Erythroblast (primary cell): ENCODE data around the gene SLC36A3.

ENCODE experiments used
- GATA1 ChIP-seq: IDR thresholded peaks from 2 replicates; pipeline ENCODE4 v1.6.1; 2011; ENCODE audit warnings: low read depth, mild to moderate bottlenecking, control low read depth, low read length, moderate library complexity
- POLR2A ChIP-seq: IDR thresholded peaks from 2 replicates; pipeline ENCODE4 v1.6.1; 2011; ENCODE audit warnings: mild to moderate bottlenecking, low read length

GRCh38 chr5:151227918-151228447, 75.6 kb downstream of the SLC36A3 start:
- TF ChIP-seq POLR2A (no peak), GATA1 (no peak)
